ENCODE data around the gene WDR7.

Gene WDR7

DNA sequence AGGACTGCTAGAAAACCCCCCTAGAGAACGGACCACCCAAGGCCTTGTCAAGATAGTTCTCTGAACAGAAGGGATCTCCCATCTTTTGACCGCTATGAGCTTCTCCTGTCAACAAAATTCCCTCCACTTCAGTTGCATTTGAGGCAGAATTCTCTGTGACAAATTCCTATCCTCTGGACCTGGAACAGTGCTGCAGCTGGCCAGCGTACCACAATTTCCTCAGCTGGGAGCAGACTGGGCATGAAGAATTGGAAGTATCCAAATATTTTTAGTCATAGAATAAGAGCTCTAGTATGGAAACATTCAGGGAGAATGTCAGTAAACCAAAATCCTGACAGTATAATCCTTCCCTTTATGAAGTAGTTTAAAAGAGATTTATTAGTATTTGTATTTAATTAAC is 348.7 kb downstream of the WDR7 start:
- in situ Hi-C loops (cut with MboI; ENCODE audit: low pct_unique_long_range_greater_than_20kb, low sequenced_read_pairs): no loop called here
- DNase-seq: no peak

- in situ Hi-C loops (cut with MboI; ENCODE audit: low pct_unique_long_range_greater_than_20kb, low sequenced_read_pairs): no loop called here
- no peak for DNase-seq
Observed at GRCh38 chr18:57002627-57003026, 351.5 kb downstream of the WDR7 start.

DNA sequence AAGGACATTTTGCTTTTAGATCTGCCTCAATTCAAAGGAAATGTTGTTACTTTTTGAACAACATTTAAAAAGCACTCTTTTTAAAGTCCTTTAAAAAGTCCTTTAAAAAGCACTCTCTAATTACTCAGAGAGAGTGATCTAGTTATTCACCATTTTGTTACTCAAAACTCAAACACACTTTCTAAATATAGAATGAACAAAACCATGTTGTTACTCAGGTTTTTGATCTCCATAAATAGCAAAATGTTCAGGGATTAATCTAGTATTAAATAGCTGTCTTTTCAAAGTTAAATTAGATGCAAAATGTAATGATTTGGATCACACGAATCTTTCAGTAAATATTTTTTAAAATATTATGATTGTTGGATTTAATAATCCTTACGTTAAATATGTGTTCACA is 352.2 kb downstream of the WDR7 start:
- in situ Hi-C loops (cut with MboI; ENCODE audit: low pct_unique_long_range_greater_than_20kb, low sequenced_read_pairs): no loop called here
- no peak for DNase-seq

DNA sequence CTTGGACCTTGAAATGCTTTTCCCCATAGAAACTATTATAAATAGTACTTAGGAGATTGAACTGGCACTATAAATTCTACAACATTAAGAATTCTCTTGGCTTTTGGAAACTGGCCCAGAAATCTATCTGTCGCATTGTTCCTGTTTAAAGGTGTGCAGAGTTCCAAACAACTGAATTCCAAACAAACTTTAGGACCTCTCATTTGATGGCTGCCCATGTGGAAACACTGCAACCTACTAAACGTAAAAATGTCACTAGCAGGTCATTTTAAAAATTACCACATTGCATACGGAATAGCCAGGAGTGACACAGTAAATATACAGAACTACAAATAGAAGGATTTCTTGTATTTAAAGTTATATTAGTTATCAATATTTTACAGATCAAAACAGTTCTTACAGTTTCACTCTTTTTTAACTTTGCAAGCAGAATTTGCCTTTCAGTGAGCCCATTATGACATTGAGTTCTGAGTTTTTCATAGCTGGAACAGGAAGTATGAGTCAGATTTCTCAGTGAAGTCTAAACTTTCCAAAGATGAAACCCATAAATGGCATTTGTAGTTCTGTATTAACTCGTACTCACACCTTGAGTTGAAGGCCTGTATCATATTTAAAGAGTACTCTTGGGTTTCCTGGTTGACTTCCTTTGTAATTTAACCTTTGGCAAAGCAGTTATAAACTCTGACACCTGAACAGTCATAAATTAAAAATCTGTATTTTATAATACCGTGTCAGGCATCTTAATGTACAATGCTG is 353.4 kb downstream of the WDR7 start:
- in situ Hi-C loops (cut with MboI; ENCODE audit: low pct_unique_long_range_greater_than_20kb, low sequenced_read_pairs): no loop called here
- DNase-seq: peak; percentile 54

- in situ Hi-C loops (cut with MboI; ENCODE audit: low pct_unique_long_range_greater_than_20kb, low sequenced_read_pairs): no loop called here
- peak; percentile 68 for DNase-seq
Observed at GRCh38 chr18:57008001-57008686, 357.0 kb downstream of the WDR7 start.

- DNase-seq: no peak
- in situ Hi-C loops (cut with MboI; ENCODE audit: low pct_unique_long_range_greater_than_20kb, low sequenced_read_pairs): no loop called here
Observed at GRCh38 chr18:57009844-57010243, 358.7 kb downstream of the WDR7 start.

- no peak for DNase-seq
- in situ Hi-C loops (cut with MboI; ENCODE audit: low pct_unique_long_range_greater_than_20kb, low sequenced_read_pairs): no loop called here
Observed at GRCh38 chr18:57014772-57015413, 363.7 kb downstream of the WDR7 start.

DNA sequence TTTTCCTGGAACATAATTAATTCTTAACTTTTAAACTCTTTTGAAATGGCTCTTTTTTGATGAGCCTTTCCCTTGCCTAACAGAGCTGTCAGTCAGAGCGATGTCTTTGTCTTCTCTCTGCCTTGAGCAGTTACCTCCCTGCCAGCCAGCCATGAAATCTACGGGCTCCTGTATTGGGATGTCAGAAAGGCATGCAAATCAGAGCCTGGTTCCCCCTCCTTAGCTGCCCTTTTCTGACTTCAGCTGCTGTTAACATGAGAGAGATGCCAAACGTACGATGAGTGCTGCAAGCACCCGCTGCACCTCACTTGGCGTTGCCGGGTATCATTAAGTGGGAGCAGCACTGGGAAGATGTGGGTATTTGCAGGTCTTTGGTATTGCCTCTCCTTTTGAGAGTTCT is 364.3 kb downstream of the WDR7 start:
- in situ Hi-C loops (cut with MboI; ENCODE audit: low pct_unique_long_range_greater_than_20kb, low sequenced_read_pairs): no loop called here

GRCh38 chr18:57018845-57019244 is 367.7 kb downstream of the WDR7 start:
- in situ Hi-C loops (cut with MboI; ENCODE audit: low pct_unique_long_range_greater_than_20kb, low sequenced_read_pairs): no loop called here
- no peak for DNase-seq

More for the DNA sequence above, 364.3 kb downstream of the WDR7 start:
- no peak for DNase-seq

GRCh38 chr18:57022716-57023115 is 371.6 kb downstream of the WDR7 start:
- in situ Hi-C loops (cut with MboI; ENCODE audit: low pct_unique_long_range_greater_than_20kb, low sequenced_read_pairs): no loop called here

GRCh38 chr18:57023275-57023882 is 372.2 kb downstream of the WDR7 start:
- in situ Hi-C loops (cut with MboI; ENCODE audit: low pct_unique_long_range_greater_than_20kb, low sequenced_read_pairs): no loop called here
- no peak for DNase-seq

More at GRCh38 chr18:57022716-57023115, 371.6 kb downstream of the WDR7 start:
- no peak for DNase-seq

DNA sequence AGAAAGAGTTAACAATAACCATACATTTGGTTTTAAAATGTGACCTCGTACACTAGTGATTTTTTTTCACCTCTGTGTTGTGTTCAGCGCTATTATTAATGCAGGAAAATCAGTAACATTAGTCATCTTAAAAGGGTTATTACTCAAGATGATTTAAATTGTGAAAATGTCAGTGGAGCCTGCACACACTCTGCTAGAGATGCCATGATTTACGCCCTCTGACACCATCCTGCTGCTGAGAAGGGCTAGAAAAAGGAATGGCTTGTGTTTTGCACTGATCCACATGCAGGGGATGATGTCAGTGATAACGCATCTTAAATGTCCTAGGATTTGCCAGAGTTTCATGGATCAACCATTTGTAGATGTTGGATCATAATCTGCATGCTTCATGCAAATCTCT is 374.4 kb downstream of the WDR7 start:
- DNase-seq: no peak
- in situ Hi-C loops (cut with MboI; ENCODE audit: low pct_unique_long_range_greater_than_20kb, low sequenced_read_pairs): no loop called here

DNA sequence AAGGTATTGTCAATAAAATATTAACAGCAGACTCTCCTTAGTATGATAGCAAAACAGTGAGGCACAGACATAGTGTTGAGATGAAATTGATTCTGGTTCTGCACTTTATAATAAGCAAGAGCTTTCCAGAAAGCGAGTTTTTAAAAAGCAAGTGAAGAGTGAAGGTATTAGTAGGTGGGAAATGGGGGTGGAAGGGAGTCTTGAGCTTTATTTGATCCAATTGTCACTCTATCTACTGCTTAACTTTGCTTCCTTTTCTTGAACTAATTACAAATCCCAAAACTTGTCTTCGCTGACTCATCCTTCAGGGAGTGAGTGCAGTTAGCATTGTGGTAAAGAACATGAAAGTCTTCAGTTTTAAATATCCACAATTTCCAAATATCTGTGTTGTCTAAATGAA is 375.2 kb downstream of the WDR7 start:
- in situ Hi-C loops (cut with MboI; ENCODE audit: low pct_unique_long_range_greater_than_20kb, low sequenced_read_pairs): no loop called here
- no peak for DNase-seq

DNA sequence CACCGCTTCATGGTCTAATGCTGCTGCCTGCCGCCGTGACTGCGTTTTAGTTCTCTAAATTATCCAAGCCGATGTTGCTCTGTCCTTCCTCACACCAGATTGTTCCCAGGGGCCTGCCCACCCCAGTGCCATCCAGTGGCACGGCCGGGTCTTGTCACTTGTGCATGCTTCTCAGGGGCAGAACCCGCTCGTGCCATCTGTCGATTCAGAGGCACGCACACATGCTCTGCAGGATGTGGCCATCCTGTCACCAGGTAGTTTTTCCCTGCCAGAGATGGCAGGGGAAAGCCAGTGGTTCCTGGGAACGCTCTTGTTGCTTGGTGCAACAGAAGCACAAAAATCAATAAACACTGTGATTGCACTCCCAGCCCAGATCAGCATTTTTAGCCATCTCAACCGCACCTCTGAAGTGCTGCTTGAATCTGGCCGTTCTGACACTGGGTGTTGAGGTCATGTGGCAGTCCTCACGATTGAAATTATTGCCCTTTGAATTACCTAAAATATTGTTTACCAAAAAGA is 376.1 kb downstream of the WDR7 start:
- in situ Hi-C loops (cut with MboI; ENCODE audit: low pct_unique_long_range_greater_than_20kb, low sequenced_read_pairs): no loop called here
- no peak for DNase-seq

DNA sequence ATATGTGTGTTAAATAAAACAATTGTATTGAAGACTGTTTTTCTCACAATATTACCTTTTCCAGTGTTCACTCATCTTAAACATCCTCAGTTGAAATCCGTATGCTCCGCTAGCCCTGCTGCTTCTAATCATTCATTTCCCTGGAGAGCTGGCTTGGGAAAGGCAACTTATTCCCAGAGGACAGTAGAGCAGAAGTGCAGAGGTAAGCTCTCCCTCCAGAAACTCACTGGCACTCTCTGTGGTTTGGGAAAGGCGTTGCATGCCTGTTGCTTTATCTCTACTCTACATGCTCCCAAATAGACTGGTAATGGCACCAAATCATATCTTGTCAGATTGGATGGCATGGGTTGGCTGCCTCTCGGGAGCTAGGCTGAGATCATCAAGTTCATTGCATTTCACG is 378.6 kb downstream of the WDR7 start:
- DNase-seq: no peak
- in situ Hi-C loops (cut with MboI; ENCODE audit: low pct_unique_long_range_greater_than_20kb, low sequenced_read_pairs): no loop called here

DNA sequence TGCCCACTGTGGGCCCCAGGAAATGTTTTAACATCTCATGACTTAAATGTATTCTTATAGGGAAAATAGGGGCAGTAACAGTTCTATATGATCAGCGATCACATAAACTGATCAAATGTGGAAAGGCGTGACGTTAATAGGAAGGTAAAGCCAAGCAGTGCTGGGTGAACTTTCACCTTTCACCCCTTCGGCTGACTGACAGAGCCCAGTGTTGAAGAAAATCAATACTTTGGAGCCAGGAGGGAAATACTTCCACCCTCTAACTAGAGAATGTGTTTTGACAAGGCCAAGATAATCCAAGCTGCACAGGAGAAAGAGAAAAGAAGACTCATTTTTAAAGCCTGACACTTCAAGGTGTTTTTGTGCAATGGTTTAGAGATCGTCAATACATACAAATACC is 379.3 kb downstream of the WDR7 start:
- in situ Hi-C loops (cut with MboI; ENCODE audit: low pct_unique_long_range_greater_than_20kb, low sequenced_read_pairs): no loop called here

GRCh38 chr18:57035590-57035989 is 384.4 kb downstream of the WDR7 start:
- DNase-seq: no peak
- in situ Hi-C loops (cut with MboI; ENCODE audit: low pct_unique_long_range_greater_than_20kb, low sequenced_read_pairs): no loop called here

More for the DNA sequence above, 379.3 kb downstream of the WDR7 start:
- DNase-seq: no peak

DNA sequence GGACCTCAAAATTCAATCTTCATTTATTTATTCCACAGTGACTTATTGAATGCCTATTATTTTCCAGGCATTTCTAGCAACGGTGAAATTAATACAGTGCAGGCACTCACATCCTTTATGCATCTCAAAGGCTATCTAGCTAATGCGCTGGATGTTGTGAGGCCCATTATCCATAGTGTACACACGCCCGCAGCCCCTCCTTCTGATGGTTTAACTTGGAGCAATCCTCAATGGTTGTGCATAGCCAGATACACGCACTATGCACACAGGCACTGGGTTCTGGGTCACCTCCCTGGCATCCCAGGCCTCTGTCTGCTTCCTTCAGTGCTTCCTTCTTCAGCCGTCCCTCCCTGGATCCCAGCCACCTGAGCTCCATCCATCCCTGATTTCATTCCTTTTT is 387.2 kb downstream of the WDR7 start:
- in situ Hi-C loops (cut with MboI; ENCODE audit: low pct_unique_long_range_greater_than_20kb, low sequenced_read_pairs): no loop called here
- DNase-seq: no peak

- in situ Hi-C loops (cut with MboI; ENCODE audit: low pct_unique_long_range_greater_than_20kb, low sequenced_read_pairs): no loop called here
Observed at GRCh38 chr18:57040175-57040574, 389.0 kb downstream of the WDR7 start.

DNA sequence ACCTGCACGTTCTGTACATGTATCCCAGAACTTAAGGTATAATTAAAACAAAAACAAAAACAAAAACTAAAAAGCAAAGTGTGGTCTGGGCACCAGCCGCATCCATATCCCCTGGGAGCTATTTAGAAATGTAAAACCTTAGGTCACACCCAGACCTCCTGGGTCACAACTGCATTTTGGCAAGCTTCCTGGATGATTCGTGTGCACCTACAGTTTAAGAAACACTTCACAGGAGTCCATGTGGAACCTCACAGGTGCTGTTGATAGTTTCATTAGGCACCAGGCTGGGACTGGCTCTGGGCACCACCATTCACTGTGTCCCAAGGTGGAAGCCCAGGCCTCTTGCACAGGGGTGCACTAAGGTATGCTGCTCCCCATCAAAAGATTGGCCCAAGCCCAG is 392.1 kb downstream of the WDR7 start:
- no peak for DNase-seq
- in situ Hi-C loops (cut with MboI; ENCODE audit: low pct_unique_long_range_greater_than_20kb, low sequenced_read_pairs): no loop called here

More at GRCh38 chr18:57040175-57040574, 389.0 kb downstream of the WDR7 start:
- DNase-seq: no peak
